ENCODE results near the gene EID2.

DNA sequence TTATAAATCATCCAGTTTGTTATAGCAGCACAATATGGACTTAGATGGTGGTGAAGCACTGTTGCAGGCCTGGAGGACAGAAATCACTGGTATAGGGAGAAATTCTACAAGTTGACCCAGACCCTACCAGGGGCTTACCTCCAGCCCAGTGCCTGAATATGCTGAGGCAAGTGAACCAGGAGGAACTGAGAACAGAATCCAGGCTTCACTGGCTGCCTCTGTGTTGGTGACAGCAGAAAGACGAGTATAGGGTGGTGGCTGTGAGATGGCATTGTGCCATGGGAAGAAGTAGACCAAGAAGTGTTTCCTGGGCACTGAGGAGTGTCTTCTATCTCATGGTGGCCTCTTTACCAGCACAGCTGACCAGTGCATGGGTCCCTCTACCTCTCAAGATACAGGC is 15.9 kb upstream of the EID2 start:
- TF ChIP-seq, protein P1, sequence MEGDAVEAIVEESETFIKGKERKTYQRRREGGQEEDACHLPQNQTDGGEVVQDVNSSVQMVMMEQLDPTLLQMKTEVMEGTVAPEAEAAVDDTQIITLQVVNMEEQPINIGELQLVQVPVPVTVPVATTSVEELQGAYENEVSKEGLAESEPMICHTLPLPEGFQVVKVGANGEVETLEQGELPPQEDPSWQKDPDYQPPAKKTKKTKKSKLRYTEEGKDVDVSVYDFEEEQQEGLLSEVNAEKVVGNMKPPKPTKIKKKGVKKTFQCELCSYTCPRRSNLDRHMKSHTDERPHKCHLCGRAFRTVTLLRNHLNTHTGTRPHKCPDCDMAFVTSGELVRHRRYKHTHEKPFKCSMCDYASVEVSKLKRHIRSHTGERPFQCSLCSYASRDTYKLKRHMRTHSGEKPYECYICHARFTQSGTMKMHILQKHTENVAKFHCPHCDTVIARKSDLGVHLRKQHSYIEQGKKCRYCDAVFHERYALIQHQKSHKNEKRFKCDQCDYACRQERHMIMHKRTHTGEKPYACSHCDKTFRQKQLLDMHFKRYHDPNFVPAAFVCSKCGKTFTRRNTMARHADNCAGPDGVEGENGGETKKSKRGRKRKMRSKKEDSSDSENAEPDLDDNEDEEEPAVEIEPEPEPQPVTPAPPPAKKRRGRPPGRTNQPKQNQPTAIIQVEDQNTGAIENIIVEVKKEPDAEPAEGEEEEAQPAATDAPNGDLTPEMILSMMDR (IDR thresholded peaks at IDR 0.05; ENCODE audit: extremely low read depth in 1 of 2, insufficient read depth in 1 of 2, low read depth in 1 of 2, low read length in 2 of 2), result no peak
- TF ChIP-seq POLR2AphosphoS5 (IDR thresholded peaks at IDR 0.05; ENCODE audit: insufficient read depth, low read depth, low read length) (no peak), POLR2A (IDR thresholded peaks at IDR 0.05; ENCODE audit: low read depth, low read length) (no peak), GATA2 (IDR thresholded peaks at IDR 0.05; ENCODE audit: insufficient read depth, insufficient read length, low read depth, low read length) (no peak), EZH2 (IDR thresholded peaks at IDR 0.05; ENCODE audit: borderline replicate concordance, low read depth, low read length, severe bottlenecking) (no peak), JUN (IDR thresholded peaks at IDR 0.05; ENCODE audit: borderline replicate concordance, insufficient read depth, insufficient read length, low read depth) (no peak), FOS (IDR thresholded peaks at IDR 0.05; ENCODE audit: borderline replicate concordance, insufficient read depth, low read length) (no peak), MYC (IDR thresholded peaks at IDR 0.05; ENCODE audit: low read depth, low read length) (no peak)
- TF ChIP-seq, protein P2, sequence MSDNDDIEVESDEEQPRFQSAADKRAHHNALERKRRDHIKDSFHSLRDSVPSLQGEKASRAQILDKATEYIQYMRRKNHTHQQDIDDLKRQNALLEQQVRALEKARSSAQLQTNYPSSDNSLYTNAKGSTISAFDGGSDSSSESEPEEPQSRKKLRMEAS (IDR thresholded peaks at IDR 0.05; ENCODE audit: insufficient read depth, insufficient read length), result no peak
